OCI-LY3 (cell line): Measurements from ENCODE around the gene PROM1.

Source experiments
- H2AFZ ChIP-seq: fragments of 200-600, 300-600 bp; shearing (Covaris generic); 2 replicates; pipeline ENCODE4 v1.6.0; 2014; ENCODE audit warnings: antibody characterized with exemption, low read depth, low read length
- H3K27ac ChIP-seq: fragments of 200-600, 300-600 bp; sonication (generic); 2 replicates; pipeline ENCODE4 v1.5.1; 2014; ENCODE audit warnings: mild to moderate bottlenecking, low read length, moderate library complexity, mixed read lengths
- H3K27me3 ChIP-seq: fragments of 200-600, 300-600 bp; sonication (generic); 2 replicates; pipeline ENCODE4 v1.6.1; 2014; ENCODE audit warnings: low read depth, low read length, mixed read lengths
- H3K36me3 ChIP-seq: fragments of 200-600, 300-600 bp; sonication (generic); replicated peaks from 2 replicates; pipeline ENCODE3; 2014; ENCODE audit warnings: low read depth, low read length, mixed read lengths
- H3K4me1 ChIP-seq: fragments of 300-600, 200-600 bp; sonication (generic); 2 replicates; pipeline ENCODE4 v1.6.1; 2014; ENCODE audit warnings: low read length, mixed read lengths
- H3K4me2 ChIP-seq: fragments of 200-600, 300-600 bp; sonication (generic); 2 replicates; pipeline ENCODE4 v1.6.1; 2014; ENCODE audit warnings: low read length, mixed read lengths
- H3K4me3 ChIP-seq: fragments of 300-600, 200-600 bp; sonication (generic); 2 replicates; pipeline ENCODE4 v1.5.1; 2014; ENCODE audit warnings: antibody characterized with exemption, mild to moderate bottlenecking, low read length, moderate library complexity
- H3K79me2 ChIP-seq: fragments of 300-600, 200-600 bp; shearing (Covaris generic); 2 replicates; pipeline ENCODE4 v1.6.1; 2014; ENCODE audit warnings: mild to moderate bottlenecking, low read length, mixed read lengths
- H3K9ac ChIP-seq: fragments of 300-600, 200-600 bp; shearing (Covaris generic); 2 replicates; pipeline ENCODE4 v1.6.0; 2014; ENCODE audit warnings: mild to moderate bottlenecking, low read length, moderate library complexity
- H3K9me3 ChIP-seq: fragments of 200-600, 300-600 bp; shearing (Covaris generic); 2 replicates; pipeline ENCODE4 v1.6.1; 2014; ENCODE audit warnings: low read length, mixed read lengths; ENCODE audit not compliant: insufficient read depth
- H4K20me1 ChIP-seq: fragments of 200-600, 300-600 bp; sonication (generic); 2 replicates; pipeline ENCODE4 v1.6.1; 2016; ENCODE audit warnings: low read length, mixed read lengths; ENCODE audit not compliant: insufficient read depth
- EZH2phosphoT487 ChIP-seq: fragments of 200-600 bp; shearing (Covaris generic); IDR thresholded peaks from 2 replicates; pipeline ENCODE4 v1.6.1; 2018; ENCODE audit warnings: antibody characterized with exemption, mixed run types, low read depth
- TF ChIP-seq, protein P1 (sequence below): fragments of 200-600, 300-600 bp; sonication (generic); IDR thresholded peaks from 2 replicates; pipeline ENCODE4 v1.5.1; 2014; ENCODE audit warnings: antibody characterized with exemption, low read length, low read depth

PROM1 gene

DNA sequence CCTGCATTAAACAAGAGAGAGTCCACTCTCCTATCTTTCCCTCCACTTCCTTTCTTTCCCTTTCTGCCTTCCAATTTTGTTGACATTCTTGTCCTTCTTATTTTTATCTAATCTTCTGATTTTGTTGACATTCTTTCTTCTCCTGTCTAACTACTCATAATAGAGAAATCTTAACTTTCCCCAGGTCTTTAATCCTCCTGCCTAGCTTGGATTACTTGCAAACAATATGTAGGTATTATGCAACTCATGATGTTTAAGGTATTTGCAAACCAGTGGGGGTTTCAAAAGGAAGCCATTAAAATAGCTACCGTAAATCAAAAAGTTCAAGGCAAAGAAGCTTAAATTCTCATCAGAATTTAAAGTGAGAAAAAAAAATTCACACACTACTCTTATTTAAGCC lies 53.9 kb downstream of the PROM1 start:
- no peak for TF ChIP-seq EZH2phosphoT487
- TF ChIP-seq, protein P1, sequence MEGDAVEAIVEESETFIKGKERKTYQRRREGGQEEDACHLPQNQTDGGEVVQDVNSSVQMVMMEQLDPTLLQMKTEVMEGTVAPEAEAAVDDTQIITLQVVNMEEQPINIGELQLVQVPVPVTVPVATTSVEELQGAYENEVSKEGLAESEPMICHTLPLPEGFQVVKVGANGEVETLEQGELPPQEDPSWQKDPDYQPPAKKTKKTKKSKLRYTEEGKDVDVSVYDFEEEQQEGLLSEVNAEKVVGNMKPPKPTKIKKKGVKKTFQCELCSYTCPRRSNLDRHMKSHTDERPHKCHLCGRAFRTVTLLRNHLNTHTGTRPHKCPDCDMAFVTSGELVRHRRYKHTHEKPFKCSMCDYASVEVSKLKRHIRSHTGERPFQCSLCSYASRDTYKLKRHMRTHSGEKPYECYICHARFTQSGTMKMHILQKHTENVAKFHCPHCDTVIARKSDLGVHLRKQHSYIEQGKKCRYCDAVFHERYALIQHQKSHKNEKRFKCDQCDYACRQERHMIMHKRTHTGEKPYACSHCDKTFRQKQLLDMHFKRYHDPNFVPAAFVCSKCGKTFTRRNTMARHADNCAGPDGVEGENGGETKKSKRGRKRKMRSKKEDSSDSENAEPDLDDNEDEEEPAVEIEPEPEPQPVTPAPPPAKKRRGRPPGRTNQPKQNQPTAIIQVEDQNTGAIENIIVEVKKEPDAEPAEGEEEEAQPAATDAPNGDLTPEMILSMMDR: no peak
- no peak overlapping the region for H3K27ac ChIP-seq
- H3K9ac ChIP-seq: no peak overlapping the region
- H3K9me3 ChIP-seq: no peaks in the 10 kb centered on the region
- no peak overlapping the region for H2AFZ ChIP-seq
- H3K79me2 ChIP-seq: no peaks in the 10 kb centered on the region
- no peaks in the 10 kb centered on the region for H3K4me1 ChIP-seq
- no peaks in the 10 kb centered on the region for H3K36me3 ChIP-seq
- H3K4me3 ChIP-seq: no peak overlapping the region
- no peaks in the 10 kb centered on the region for H4K20me1 ChIP-seq
- H3K27me3 ChIP-seq: peaks cover 14% of the 10 kb centered on the region
- H3K4me2 ChIP-seq: no peak overlapping the region

DNA sequence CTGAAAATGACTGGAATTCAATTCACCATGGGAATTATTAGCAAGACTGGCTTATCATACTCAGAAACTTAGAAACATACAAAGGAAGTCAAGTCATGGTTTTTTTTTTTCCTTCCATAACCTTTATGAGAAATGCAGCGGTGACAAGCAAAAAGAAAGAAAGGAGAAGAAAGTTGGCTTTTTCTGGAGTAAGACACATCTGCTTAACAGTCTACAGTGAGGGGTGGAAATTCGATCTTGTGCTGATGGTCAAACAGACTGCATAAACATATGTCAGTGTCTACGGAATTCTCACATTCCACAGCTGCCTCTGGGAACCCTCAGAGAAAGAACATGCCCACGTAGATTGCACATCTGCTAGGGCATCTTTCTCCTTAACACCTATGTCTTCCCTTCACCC lies 54.6 kb downstream of the PROM1 start:
- H3K36me3 ChIP-seq: no peaks in the 10 kb centered on the region
- no peak overlapping the region for H3K27ac ChIP-seq
- no peak overlapping the region for H3K4me3 ChIP-seq
- no peaks in the 10 kb centered on the region for H3K4me1 ChIP-seq
- no peak overlapping the region for H3K4me2 ChIP-seq
- H3K27me3 ChIP-seq: peaks cover 18% of the 10 kb centered on the region
- TF ChIP-seq EZH2phosphoT487: no peak
- TF ChIP-seq, protein P1: no peak
- no peak overlapping the region for H2AFZ ChIP-seq
- H3K9ac ChIP-seq: no peak overlapping the region
- no peaks in the 10 kb centered on the region for H4K20me1 ChIP-seq
- H3K79me2 ChIP-seq: no peaks in the 10 kb centered on the region
- no peaks in the 10 kb centered on the region for H3K9me3 ChIP-seq

- TF ChIP-seq, protein P1: no peak
- TF ChIP-seq EZH2phosphoT487: no peak
Observed at GRCh38 chr4:16027626-16028025, 56.2 kb downstream of the PROM1 start.

GRCh38 chr4:16027114-16027513 lies 56.7 kb downstream of the PROM1 start:
- H3K4me2 ChIP-seq: no peak overlapping the region

More at GRCh38 chr4:16027626-16028025, 56.2 kb downstream of the PROM1 start:
- H3K27ac ChIP-seq: no peak overlapping the region
- H3K27me3 ChIP-seq: peaks cover 18% of the 10 kb centered on the region
- no peak overlapping the region for H3K4me2 ChIP-seq
- H3K9me3 ChIP-seq: no peaks in the 10 kb centered on the region
- no peaks in the 10 kb centered on the region for H3K79me2 ChIP-seq
- no peak overlapping the region for H3K9ac ChIP-seq
- no peaks in the 10 kb centered on the region for H4K20me1 ChIP-seq
- H3K4me3 ChIP-seq: no peak overlapping the region
- no peaks in the 10 kb centered on the region for H3K36me3 ChIP-seq
- H2AFZ ChIP-seq: no peak overlapping the region
- H3K4me1 ChIP-seq: no peaks in the 10 kb centered on the region

More at GRCh38 chr4:16027114-16027513, 56.7 kb downstream of the PROM1 start:
- TF ChIP-seq, protein P1: no peak
- TF ChIP-seq EZH2phosphoT487: no peak
- Histone ChIP-seq H3K27me3 (peaks cover 18% of the 10 kb centered on the region), H2AFZ (no peak overlapping the region), H3K36me3 (no peaks in the 10 kb centered on the region), H3K79me2 (no peaks in the 10 kb centered on the region), H3K9ac (no peak overlapping the region), H3K27ac (no peak overlapping the region), H3K4me3 (no peak overlapping the region), H3K4me1 (no peaks in the 10 kb centered on the region), H3K9me3 (no peaks in the 10 kb centered on the region), H4K20me1 (no peaks in the 10 kb centered on the region)
